GM18508 (cell line): Measurements from ENCODE around the gene MADD.

ENCODE experiments used
- ATAC-seq: cut with Tn5 transposase; IDR thresholded peaks from one replicate; pipeline ENCODE4 v1.9.1; 2021; ENCODE audit warnings: moderate number of reproducible peaks; ENCODE audit not compliant: insufficient read depth, unreplicated experiment

MADD gene

GRCh38 chr11:47335733-47336132 lies 65.8 kb downstream of the MADD start:
- ATAC-seq: no peak

GRCh38 chr11:47336595-47336994 lies 66.7 kb downstream of the MADD start:
- no peak for ATAC-seq

GRCh38 chr11:47337229-47337924 lies 67.4 kb downstream of the MADD start:
- no peak for ATAC-seq

GRCh38 chr11:47338396-47339241 lies 68.7 kb downstream of the MADD start:
- no peak for ATAC-seq

DNA sequence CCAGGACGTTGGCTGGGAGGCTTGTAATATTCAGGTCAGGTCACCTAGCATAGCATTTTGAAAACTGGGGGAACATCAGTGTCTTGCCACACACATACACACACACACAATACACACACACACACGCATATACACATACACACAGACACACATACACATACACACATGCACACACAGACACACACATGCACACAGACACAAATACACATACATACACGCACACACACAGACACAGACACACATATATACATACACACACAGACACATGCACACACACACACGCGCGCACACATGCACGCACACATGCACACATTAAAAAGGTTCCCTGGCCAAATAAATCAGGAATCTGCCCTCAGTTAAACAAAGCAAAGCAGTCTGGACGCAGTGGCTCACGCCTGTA lies 70.1 kb downstream of the MADD start:
- no peak for ATAC-seq

- ATAC-seq: no peak
Measured at GRCh38 chr11:47340980-47341775, 71.2 kb downstream of the MADD start.

- ATAC-seq: no peak
Measured at GRCh38 chr11:47342036-47342803, 72.3 kb downstream of the MADD start.

DNA sequence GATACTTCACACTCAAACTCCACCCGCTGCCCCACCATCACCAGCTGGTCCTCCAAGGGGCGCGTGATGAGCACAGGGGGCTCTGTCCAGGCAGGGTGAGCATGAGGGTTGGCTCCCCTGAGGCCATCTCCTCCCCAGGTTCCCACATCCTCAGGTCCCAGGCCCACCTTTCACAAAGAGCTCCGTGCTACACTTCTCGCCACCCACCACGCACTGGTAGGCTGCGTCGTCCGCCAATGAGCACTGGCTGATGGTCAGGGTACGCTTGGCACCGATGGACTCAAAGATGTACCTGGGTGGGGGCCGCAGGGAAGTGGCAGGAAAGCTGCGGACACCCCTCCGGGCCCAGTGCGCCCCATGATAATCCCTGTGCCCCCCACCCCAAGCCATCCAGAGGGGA lies 72.9 kb downstream of the MADD start:
- ATAC-seq: no peak

GRCh38 chr11:47345890-47346563 lies 76.1 kb downstream of the MADD start:
- no peak for ATAC-seq

- ATAC-seq: no peak
Measured at GRCh38 chr11:47347137-47347536, 77.2 kb downstream of the MADD start.

DNA sequence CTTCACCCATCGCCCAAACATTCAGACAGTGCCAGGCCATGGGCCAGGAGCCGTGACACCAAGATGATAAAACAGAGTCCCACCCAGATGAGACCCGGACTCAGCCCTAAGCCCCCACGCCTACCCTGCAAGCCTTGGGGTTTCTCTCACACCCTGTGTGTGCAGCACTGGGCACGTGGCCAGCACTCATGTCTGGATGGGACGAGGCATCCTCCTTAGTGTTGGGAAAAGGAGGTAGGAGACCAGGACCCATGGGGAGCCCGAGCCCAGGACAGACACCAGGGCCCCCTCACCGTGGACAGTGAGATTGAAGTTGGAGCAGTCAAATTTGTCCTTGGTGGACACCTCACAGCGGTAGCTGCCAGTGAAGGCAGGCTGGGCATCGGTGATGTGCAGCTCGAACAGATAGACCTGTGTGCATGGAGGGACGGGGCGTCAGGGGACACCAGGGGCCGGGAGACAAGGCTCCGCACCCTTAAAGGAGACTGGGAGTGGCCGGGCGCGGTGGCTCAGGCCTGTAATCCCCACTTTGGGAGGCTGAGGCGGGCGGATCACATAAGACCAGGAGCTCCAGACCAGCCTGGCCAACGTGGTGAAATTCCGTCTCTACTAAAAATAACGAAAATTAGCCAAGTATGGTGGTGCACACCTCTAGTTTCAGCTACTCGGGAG lies 78.3 kb downstream of the MADD start:
- ATAC-seq: no peak

DNA sequence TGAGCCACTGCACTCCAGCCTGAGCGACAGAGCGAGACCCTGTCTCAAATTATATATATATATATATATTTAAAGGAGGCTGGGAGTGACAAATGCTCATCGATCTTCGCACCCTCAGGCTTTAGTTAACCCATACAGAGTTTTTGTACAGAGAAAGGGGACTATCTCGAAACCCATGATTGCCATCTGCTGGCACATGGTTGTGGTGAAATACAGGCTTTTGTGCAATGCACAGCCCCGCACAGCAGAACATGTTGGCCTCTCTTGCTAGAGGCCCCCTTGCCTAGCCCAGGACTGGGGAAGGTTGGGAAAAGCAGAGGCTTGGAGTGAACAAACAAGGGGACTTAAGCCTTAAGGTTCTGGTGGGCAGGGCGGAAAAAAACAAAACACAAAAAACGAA lies 78.9 kb downstream of the MADD start:
- ATAC-seq: no peak

- ATAC-seq: no peak
Measured at GRCh38 chr11:47349521-47350095, 79.7 kb downstream of the MADD start.

GRCh38 chr11:47350315-47350714 lies 80.4 kb downstream of the MADD start:
- ATAC-seq: no peak

DNA sequence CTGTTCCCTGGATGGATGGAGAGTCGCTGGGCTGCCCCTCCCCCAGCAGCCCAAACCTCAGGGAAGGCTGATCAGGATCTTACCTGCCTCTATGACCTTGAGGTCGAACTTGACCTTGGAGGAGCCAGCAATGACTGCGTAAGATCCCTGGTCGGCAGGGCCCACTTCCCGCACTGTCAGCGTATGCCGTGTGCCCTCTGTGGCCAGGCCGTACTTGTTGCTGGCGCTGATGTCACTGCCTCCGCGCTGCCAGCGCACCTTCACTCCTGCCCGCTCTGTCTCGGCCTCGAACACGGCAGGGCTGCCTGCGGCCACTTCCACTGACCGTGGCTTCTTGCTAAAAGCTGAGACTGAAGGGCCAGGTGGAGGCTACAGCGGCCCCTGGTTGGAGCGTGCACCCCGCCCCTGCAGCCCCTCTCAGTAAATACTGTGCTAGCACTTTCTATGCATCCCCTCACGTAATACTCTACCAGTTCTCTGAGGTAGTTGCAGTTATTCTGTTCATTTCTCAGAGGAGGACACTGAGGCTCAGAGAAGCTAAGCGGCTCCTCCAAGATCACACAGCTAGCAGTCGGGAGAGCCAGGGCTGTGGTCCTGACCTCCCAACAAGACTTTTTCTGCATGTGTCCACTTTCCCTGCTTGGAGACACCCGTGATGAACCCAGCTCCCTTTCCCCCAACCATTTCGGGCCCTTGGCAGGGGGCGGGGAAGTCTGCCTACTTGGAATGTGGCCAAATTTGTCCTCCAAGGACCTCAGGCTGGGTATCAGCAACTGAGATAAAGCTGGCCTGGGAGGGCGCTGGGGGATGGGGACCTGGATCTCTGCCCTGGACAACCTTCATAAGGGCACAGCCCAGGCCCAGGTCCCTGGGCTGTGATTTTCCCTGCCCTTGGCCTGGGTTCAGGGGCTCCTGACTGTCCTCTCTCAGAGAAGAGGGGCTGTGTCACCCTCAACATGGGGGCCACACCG lies 81.5 kb downstream of the MADD start:
- no peak for ATAC-seq

GRCh38 chr11:47352556-47352955 lies 82.6 kb downstream of the MADD start, which contains the start of gene MYBPC3:
MYBPC3 (minus strand) TSS chr11:47352702; CDS start chr11:47352647, 55 bp downstream.
- no peak for ATAC-seq

- ATAC-seq: no peak
Measured at GRCh38 chr11:47353978-47354774, 84.2 kb downstream of the MADD start.
